GM12864 (cell line): ENCODE results near the gene FLNC.

ENCODE experiments used
- DNase-seq: peaks from one replicate; pipeline ENCODE4 v3.0.0-alpha.2; 2011; ENCODE audit warnings: low read depth
- H3K4me3 ChIP-seq: 2 replicates; pipeline ENCODE4 v1.5.1; 2011; ENCODE audit warnings: mild to moderate bottlenecking, low read depth, low read length, control low read depth
- TF ChIP-seq, protein P1 (sequence below): IDR thresholded peaks from 2 replicates; pipeline ENCODE4 v1.5.1; 2011; ENCODE audit warnings: low read depth, mild to moderate bottlenecking, moderate library complexity, low read length, control low read depth, inconsistent platforms; ENCODE audit errors: missing control alignments

Gene FLNC

DNA sequence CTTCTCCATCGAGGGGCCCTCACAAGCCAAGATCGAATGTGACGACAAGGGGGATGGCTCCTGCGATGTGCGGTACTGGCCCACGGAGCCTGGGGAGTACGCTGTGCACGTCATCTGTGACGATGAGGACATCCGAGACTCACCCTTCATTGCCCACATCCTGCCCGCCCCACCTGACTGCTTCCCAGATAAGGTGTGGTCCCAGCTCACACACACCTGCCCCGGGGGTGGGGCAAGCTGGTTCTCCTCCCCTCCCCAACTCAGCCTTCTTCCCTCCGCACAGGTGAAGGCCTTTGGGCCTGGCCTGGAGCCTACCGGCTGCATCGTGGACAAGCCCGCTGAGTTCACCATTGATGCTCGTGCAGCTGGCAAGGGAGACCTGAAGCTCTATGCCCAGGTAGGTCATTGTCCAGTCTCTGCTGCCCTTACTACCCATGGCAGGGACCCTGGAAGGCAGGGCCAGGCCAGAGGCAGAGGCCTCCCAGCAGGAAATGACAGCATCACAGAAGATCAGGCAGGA, 11.0 kb downstream of the FLNC start:
- TF ChIP-seq, protein P1, sequence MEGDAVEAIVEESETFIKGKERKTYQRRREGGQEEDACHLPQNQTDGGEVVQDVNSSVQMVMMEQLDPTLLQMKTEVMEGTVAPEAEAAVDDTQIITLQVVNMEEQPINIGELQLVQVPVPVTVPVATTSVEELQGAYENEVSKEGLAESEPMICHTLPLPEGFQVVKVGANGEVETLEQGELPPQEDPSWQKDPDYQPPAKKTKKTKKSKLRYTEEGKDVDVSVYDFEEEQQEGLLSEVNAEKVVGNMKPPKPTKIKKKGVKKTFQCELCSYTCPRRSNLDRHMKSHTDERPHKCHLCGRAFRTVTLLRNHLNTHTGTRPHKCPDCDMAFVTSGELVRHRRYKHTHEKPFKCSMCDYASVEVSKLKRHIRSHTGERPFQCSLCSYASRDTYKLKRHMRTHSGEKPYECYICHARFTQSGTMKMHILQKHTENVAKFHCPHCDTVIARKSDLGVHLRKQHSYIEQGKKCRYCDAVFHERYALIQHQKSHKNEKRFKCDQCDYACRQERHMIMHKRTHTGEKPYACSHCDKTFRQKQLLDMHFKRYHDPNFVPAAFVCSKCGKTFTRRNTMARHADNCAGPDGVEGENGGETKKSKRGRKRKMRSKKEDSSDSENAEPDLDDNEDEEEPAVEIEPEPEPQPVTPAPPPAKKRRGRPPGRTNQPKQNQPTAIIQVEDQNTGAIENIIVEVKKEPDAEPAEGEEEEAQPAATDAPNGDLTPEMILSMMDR = no peak
- no peak overlapping the region for H3K4me3 ChIP-seq
- no peak for DNase-seq

DNA sequence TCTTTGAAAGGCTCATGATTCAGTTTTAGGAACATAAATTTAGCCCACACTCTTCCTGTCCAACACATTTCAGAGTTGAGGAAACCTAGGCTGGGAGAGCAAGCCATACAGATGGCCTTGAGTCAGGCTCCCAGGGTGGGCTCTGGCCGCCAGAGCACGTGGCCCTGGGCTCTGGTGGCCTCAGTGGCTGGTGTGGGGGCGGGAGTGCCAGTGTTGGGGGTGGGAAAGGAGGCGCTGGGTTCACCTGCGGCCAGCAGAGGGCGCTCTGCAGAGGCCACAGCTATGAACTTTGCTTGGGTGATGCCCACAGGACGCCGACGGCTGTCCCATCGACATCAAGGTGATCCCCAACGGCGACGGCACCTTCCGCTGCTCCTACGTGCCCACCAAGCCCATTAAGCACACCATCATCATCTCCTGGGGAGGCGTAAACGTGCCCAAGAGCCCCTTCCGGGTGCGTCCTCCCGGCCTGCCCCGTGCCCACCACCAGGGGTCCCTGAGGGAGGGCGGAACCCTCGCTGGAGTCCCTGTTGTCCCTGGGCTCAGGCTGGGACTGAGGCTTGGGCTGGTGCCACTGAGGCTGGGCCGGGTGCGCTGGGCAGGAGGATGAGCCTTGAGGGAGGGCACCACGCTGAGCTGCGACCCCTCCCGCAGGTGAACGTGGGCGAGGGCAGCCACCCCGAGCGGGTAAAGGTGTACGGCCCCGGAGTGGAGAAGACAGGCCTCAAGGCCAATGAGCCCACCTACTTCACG, 11.9 kb downstream of the FLNC start:
- no peak for DNase-seq
- no peak overlapping the region for H3K4me3 ChIP-seq
- TF ChIP-seq, protein P1 = peak; percentile 89

- no peak for DNase-seq
- TF ChIP-seq, protein P1 = no peak
- H3K4me3 ChIP-seq = no peak overlapping the region
These were observed 12.8 kb downstream of the FLNC start for GRCh38 chr7:128842674-128843641.

DNA sequence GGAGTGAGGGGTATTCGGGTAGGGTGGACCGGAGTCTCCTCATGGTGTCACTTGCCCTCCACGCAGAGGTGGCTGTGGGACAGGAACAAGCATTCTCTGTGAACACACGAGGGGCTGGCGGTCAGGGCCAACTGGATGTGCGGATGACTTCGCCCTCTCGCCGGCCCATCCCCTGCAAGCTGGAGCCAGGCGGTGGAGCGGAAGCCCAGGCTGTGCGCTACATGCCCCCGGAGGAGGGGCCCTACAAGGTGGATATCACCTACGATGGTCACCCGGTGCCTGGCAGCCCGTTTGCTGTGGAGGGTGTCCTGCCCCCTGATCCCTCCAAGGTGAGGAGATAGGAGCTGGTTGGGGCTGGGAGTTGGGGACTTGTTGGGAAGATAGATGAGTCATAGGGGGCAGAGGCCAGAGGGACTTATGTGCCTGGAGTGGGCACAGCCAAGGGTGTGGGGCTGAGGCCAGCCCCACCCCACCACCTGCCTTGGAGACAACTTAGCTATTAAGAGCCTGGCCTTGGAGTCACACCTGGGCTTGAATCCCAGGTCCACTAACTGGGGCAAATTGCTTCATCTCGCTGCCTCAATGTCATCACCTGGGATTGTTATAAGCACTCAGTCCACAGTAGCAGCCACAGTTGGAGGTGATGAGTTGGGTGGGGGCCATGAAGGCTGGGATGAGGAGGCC, 13.9 kb downstream of the FLNC start:
- no peak for DNase-seq
- H3K4me3 ChIP-seq = no peak overlapping the region
- TF ChIP-seq, protein P1 = no peak

- no peak overlapping the region for H3K4me3 ChIP-seq
- no peak for DNase-seq
- TF ChIP-seq, protein P1 = no peak
These were observed 14.6 kb downstream of the FLNC start for GRCh38 chr7:128844777-128845311.

- no peak overlapping the region for H3K4me3 ChIP-seq
- no peak for DNase-seq
- TF ChIP-seq, protein P1 = no peak
These were observed 15.3 kb downstream of the FLNC start for GRCh38 chr7:128845475-128845874.
